Sigmoid colon (tissue), 7 donors: ENCODE results near the gene GUCY2C. TPM values are rescaled to one million over a fixed set of nuclear protein-coding genes. Genes with fewer than 3 reads are reported as not detected.

Experiments used
- DNase-seq: peaks from one replicate; pipeline ENCODE4 v3.0.0-alpha.2; 2019
- H3K27ac ChIP-seq, 4 donors: fragments of 200-600 bp; sonication (generic); one replicate each; pipeline ENCODE4 v1.5.1; 2016 to 2019; ENCODE audit warnings: mild to moderate bottlenecking in 1 of 4
- H3K27me3 ChIP-seq, 3 donors: fragments of 200-600 bp; sonication (generic); one replicate each; pipeline ENCODE4 v1.5.1; 2019; ENCODE audit warnings: mild to moderate bottlenecking in 1 of 3
- H3K36me3 ChIP-seq, 4 donors: fragments of 200-600 bp; sonication (generic); one replicate each; pipeline ENCODE4 v1.5.1; 2016 to 2019
- H3K4me1 ChIP-seq, 4 donors: fragments of 200-600 bp; sonication (generic); one replicate each; pipeline ENCODE4 v1.5.1; 2017 to 2019
- H3K4me3 ChIP-seq, 4 donors: fragments of 200-600 bp; sonication (generic); one replicate each; pipeline ENCODE4 v1.5.1; 2017 to 2019; ENCODE audit warnings: mild to moderate bottlenecking in 2 of 4, moderate library complexity in 1 of 4
- H3K9me3 ChIP-seq, 4 donors: fragments of 200-600 bp in 3 of 4; sonication (generic) in 3 of 4; one replicate each; pipeline versions ENCODE4 v1.5.1 to v1.6.1; 2013 to 2019
- CTCF ChIP-seq, 4 experiments: fragments of 450-650 bp in 3 of 4; fragments of 200-600 bp in 1 of 4; IDR thresholded peaks; one replicate each; pipeline ENCODE4 v1.5.1; 2016 to 2019; ENCODE audit warnings: antibody characterized with exemption in 4 of 4, mild to moderate bottlenecking in 3 of 4, moderate library complexity in 2 of 4
- EP300 ChIP-seq, 4 donors: sonication (generic); formaldehyde crosslinking; IDR thresholded peaks; one replicate each; pipeline ENCODE4 v1.6.1; 2017; ENCODE audit warnings: antibody characterized with exemption in 4 of 4
- POLR2A ChIP-seq, 2 donors: fragments of 450-650 bp; IDR thresholded peaks; one replicate each; pipeline ENCODE4 v1.6.1; 2016; ENCODE audit warnings: antibody characterized with exemption in 2 of 2, mild to moderate bottlenecking in 2 of 2, moderate library complexity in 2 of 2
- POLR2AphosphoS5 ChIP-seq, 4 donors: sonication (generic); formaldehyde crosslinking; IDR thresholded peaks; one replicate each; pipeline ENCODE4 v1.6.1; 2017; ENCODE audit warnings: antibody characterized with exemption in 4 of 4
- WGBS, 2 donors: extraction: QIAGEN DNeasy Blood & Tissue Kit; methylation state at CpG; one replicate each; pipeline ENCODE4 v1.1.7; 2013; 5-methylcytosine and 5-hydroxymethylcytosine counted together
- intact Hi-C: fragments of 100-400 bp; cut with DNase I; formaldehyde crosslinking; loops from one replicate; pipeline ENCODE4 v1.15.1; 2023
- polyA plus RNA-seq, 3 donors: library from polyadenylated mRNA; stranded (reverse); fragments of 200-250 nt; gene quantifications; one replicate each; pipeline ENCODE4 v1.2.3, GENCODE V29; 2013
- total RNA-seq, 4 donors: library from RNA; depleted of rRNA; stranded (reverse); fragments of >200 nt; gene quantifications; one replicate each; pipeline ENCODE4 v1.1.0, GENCODE V29; 2016
- donor health status: healthy with polysubstance abuse.
- donor health status: Bipolar disorder and iron deficiency.
- donor health status: healthy.

GUCY2C gene
- total and polyA plus RNA-seq, 7 donors: 0.55 to 26.9 (median 8.7) TPM; not detected in 3

- TF ChIP-seq POLR2A (IDR thresholded peaks at IDR 0.05): no peak
- no peak for TF ChIP-seq CTCF (IDR thresholded peaks at IDR 0.05)
- peak in 3 of 4 donors; percentile 51 to 58 (median 56) for TF ChIP-seq POLR2AphosphoS5 (IDR thresholded peaks at IDR 0.05)
- intact Hi-C loops: loop anchor here (5.0 kb wide), 1 partner anchor 200 kb away; the partner anchor contains the start of gene ATF7IP
- Histone ChIP-seq H3K27ac (peak within 1 kb of the TSS; percentile 65 to 79 (median 74)), H3K27me3 (no peaks in the 10 kb centered on the region), H3K36me3 (no peaks in the 10 kb centered on the region), H3K4me1 (peaks cover 0 to 14% (median 10%) of the 10 kb centered on the region in 4 donors), H3K9me3 (no peaks in the 10 kb centered on the region), H3K4me3 (peak within 1 kb of the TSS; percentile 50 to 68 (median 62))
- peak; percentile 85 for DNase-seq
- WGBS, 2 donors: 2 to 6% methylated on average over 76 of the region's 76 CpGs
Observed at GRCh38 chr12:14567351-14568162, 128.8 kb downstream of the GUCY2C start, which contains the start of gene PLBD1. PLBD1 (minus strand) TSS chr12:14567883; CDS start chr12:14567696, 187 bp downstream.

- TF ChIP-seq POLR2AphosphoS5 (IDR thresholded peaks at IDR 0.05) (no peak), POLR2A (IDR thresholded peaks at IDR 0.05) (no peak), EP300 (IDR thresholded peaks at IDR 0.05) (no peak), CTCF (IDR thresholded peaks at IDR 0.05) (no peak)
- Histone ChIP-seq H3K9me3 (no peaks in the 10 kb centered on the region), H3K4me3 (no peak overlapping the region), H3K27me3 (no peaks in the 10 kb centered on the region), H3K4me1 (peaks cover 0 to 14% (median 10%) of the 10 kb centered on the region in 4 donors), H3K27ac (no peak overlapping the region), H3K36me3 (no peaks in the 10 kb centered on the region)
- WGBS, 2 donors: 79 to 87% methylated on average over 2 of the region's 2 CpGs
- DNase-seq: no peak
- intact Hi-C loops: no loop called here
Observed at GRCh38 chr12:14564336-14564959, 132.0 kb downstream of the GUCY2C start.

- no peaks in the 10 kb centered on the region for H3K36me3 ChIP-seq
- H3K4me1 ChIP-seq: peaks cover 0 to 9% (median 5%) of the 10 kb centered on the region in 4 donors
- no peak for TF ChIP-seq CTCF (IDR thresholded peaks at IDR 0.05)
- TF ChIP-seq POLR2A (IDR thresholded peaks at IDR 0.05): no peak
- no peak for TF ChIP-seq EP300 (IDR thresholded peaks at IDR 0.05)
- TF ChIP-seq POLR2AphosphoS5 (IDR thresholded peaks at IDR 0.05): no peak
- intact Hi-C loops: no loop called here
- no peak for DNase-seq
- no peak overlapping the region for H3K4me3 ChIP-seq
- H3K27me3 ChIP-seq: no peaks in the 10 kb centered on the region
- 32 to 66% methylated on average over 4 of the region's 4 CpGs for WGBS, 2 donors
- no peak overlapping the region for H3K27ac ChIP-seq
- no peaks in the 10 kb centered on the region for H3K9me3 ChIP-seq
Observed at GRCh38 chr12:14563046-14563445, 133.4 kb downstream of the GUCY2C start.

Other genes with a start within 250 kb of the GUCY2C start
- gene PLBD1, start 128.7 kb downstream of the GUCY2C start, total RNA-seq: 10 to 100 TPM in 2 of 4 donors, 1 to 10 TPM in 2; 8.7 to 16.2 (median 11.8) TPM
- gene PLBD1, start 128.7 kb downstream of the GUCY2C start, polyA plus RNA-seq: 10 to 100 TPM; 15.6 to 24.4 (median 18.3) TPM
- gene WBP11, start 106.9 kb upstream of the GUCY2C start, total RNA-seq: 10 to 100 TPM; 14.3 to 20.7 (median 16.7) TPM
- 10 to 100 TPM; 13.2 to 24.1 (median 13.6) TPM for gene WBP11, start 106.9 kb upstream of the GUCY2C start, polyA plus RNA-seq
- gene C12orf60, start 107.1 kb upstream of the GUCY2C start, total RNA-seq: 1 to 10 TPM in 2 of 4 donors, under 1 TPM in 1, not detected in 1; 0.83 to 2.0 (median 1.1) TPM
- under 1 TPM; 0.60 to 0.96 (median 0.69) TPM for gene C12orf60, start 107.1 kb upstream of the GUCY2C start, polyA plus RNA-seq
- 1 to 10 TPM in 1 of 4 donors, under 1 TPM in 2, not detected in 1; 0.16 to 1.1 (median 0.55) TPM for gene SMCO3, start 117.6 kb upstream of the GUCY2C start, total RNA-seq
- gene SMCO3, start 117.6 kb upstream of the GUCY2C start, polyA plus RNA-seq: under 1 TPM in 1 of 3 donors, not detected in 2; 0.09 TPM
- gene ART4, start 146.9 kb upstream of the GUCY2C start, total RNA-seq: 1 to 10 TPM in 2 of 4 donors, under 1 TPM in 2; 0.27 to 3.1 (median 1.2) TPM
- under 1 TPM in 2 of 3 donors, not detected in 1; 0.36 to 0.60 TPM for gene ART4, start 146.9 kb upstream of the GUCY2C start, polyA plus RNA-seq
- 1,000 to 10,000 TPM in 3 of 4 donors, 100 to 1,000 TPM in 1; 984 to 2,103 (median 1,249) TPM for gene MGP, start 189.3 kb upstream of the GUCY2C start, total RNA-seq
- 100 to 1,000 TPM in 2 of 3 donors, 10 to 100 TPM in 1; 21.7 to 436 (median 179) TPM for gene MGP, start 189.3 kb upstream of the GUCY2C start, polyA plus RNA-seq
- gene ERP27, start 241.9 kb upstream of the GUCY2C start, total RNA-seq: not detected
- gene ERP27, start 241.9 kb upstream of the GUCY2C start, polyA plus RNA-seq: 1 to 10 TPM in 1 of 3 donors, under 1 TPM in 2; 0.23 to 2.3 (median 0.60) TPM